Type B pancreatic cell (in vitro differentiated cells): ENCODE results near the gene NLRP3. TPM values are rescaled to one million over a fixed set of nuclear protein-coding genes. Genes with fewer than 3 reads are reported as not detected.

Experiments
- DNase-seq: peaks from one replicate; pipeline ENCODE4 v3.0.0; 2021; ENCODE audit warnings: mixed read lengths; ENCODE audit not compliant: unreplicated experiment; ENCODE audit errors: extremely low spot score
- H3K27ac Mint-ChIP-seq: 2 replicates; pipeline ENCODE4 v1.8.0; 2021; ENCODE audit warnings: mild to moderate bottlenecking, mixed read lengths
- H3K27me3 Mint-ChIP-seq: 2 replicates; pipeline ENCODE4 v1.8.0; 2021; ENCODE audit warnings: mixed read lengths
- H3K36me3 Mint-ChIP-seq: 2 replicates; pipeline ENCODE4 v1.8.0; 2021; ENCODE audit warnings: mixed read lengths
- H3K4me1 Mint-ChIP-seq: one replicate; pipeline ENCODE4 v1.8.0; 2021; ENCODE audit warnings: mixed read lengths; ENCODE audit not compliant: unreplicated experiment
- H3K4me3 Mint-ChIP-seq: 2 replicates; pipeline ENCODE4 v1.8.0; 2021; ENCODE audit warnings: mild to moderate bottlenecking, mixed read lengths
- H3K9me3 Mint-ChIP-seq: 2 replicates; pipeline ENCODE4 v1.8.0; 2021; ENCODE audit warnings: mixed read lengths
- total RNA-seq: library from RNA; stranded (reverse); gene quantifications from 2 replicates; pipeline ENCODE4 v1.2.1, GENCODE V29; 2021; ENCODE audit warnings: low replicate concordance
- TF ChIP-seq, protein P1 (sequence below): fragments of 200-600 bp; sonication (generic); conservative IDR thresholded peaks from 2 replicates; pipeline ENCODE4 v1.5.0; 2021; ENCODE audit warnings: antibody characterized with exemption, mild to moderate bottlenecking

The NLRP3 gene
- total RNA-seq, 1 donor from 2014 or later = not detected

GRCh38 chr1:247443641-247444040 is 27.7 kb downstream of the NLRP3 start:
- H3K27ac Mint-ChIP-seq = no peak overlapping the region
- peaks cover 8% of the 10 kb centered on the region for H3K27me3 Mint-ChIP-seq
- H3K36me3 Mint-ChIP-seq = no peaks in the 10 kb centered on the region
- H3K4me3 Mint-ChIP-seq = no peak overlapping the region
- no peak for DNase-seq
- H3K4me1 Mint-ChIP-seq = no peaks in the 10 kb centered on the region
- no peaks in the 10 kb centered on the region for H3K9me3 Mint-ChIP-seq
- TF ChIP-seq, protein P1, sequence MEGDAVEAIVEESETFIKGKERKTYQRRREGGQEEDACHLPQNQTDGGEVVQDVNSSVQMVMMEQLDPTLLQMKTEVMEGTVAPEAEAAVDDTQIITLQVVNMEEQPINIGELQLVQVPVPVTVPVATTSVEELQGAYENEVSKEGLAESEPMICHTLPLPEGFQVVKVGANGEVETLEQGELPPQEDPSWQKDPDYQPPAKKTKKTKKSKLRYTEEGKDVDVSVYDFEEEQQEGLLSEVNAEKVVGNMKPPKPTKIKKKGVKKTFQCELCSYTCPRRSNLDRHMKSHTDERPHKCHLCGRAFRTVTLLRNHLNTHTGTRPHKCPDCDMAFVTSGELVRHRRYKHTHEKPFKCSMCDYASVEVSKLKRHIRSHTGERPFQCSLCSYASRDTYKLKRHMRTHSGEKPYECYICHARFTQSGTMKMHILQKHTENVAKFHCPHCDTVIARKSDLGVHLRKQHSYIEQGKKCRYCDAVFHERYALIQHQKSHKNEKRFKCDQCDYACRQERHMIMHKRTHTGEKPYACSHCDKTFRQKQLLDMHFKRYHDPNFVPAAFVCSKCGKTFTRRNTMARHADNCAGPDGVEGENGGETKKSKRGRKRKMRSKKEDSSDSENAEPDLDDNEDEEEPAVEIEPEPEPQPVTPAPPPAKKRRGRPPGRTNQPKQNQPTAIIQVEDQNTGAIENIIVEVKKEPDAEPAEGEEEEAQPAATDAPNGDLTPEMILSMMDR = no peak

- Mint-ChIP-seq H3K4me3 (no peak overlapping the region), H3K27me3 (peaks cover 5% of the 10 kb centered on the region), H3K4me1 (no peaks in the 10 kb centered on the region), H3K36me3 (no peaks in the 10 kb centered on the region), H3K9me3 (no peaks in the 10 kb centered on the region), H3K27ac (no peak overlapping the region)
- DNase-seq = no peak
- TF ChIP-seq, protein P1 = no peak
These were observed 28.6 kb downstream of the NLRP3 start for GRCh38 chr1:247444571-247444970.

DNA sequence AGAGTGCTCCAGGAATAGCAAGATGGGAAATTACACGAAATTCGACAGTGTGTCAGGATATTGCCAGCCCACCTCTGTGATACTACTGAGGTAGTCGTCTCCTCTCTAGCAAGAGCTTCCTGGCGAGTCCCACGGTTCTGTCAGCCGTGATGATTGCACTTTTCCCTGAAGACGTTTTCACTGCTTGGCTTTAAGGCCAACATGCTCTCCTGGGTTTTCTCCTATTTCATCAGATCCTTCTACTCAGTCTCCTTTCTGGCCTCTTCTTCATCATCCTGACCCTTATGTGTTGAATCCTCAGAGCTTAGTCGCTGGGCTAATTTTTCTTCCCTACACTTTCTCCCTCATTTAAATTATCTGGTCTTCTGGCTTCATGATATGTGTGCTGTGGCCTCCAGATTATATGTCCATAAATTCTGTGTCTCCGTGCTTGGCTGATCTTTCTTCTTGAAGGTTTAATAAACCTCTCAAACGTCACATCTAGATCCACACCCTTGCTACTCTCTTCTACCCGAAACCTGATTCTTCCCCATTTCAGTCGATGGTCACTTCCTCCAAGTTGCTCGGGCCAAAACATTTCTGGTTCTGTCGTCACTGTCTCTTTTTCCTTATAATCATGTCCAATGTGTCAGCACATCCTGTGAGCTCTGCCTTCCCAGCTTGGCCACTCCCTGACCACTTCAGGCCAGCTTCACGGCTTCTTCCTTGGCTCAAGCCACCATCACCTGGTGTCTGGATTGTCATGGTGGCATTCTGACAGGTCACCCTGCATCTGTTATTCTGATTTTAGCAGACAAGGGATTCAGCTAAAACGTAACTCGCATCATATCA is 29.8 kb downstream of the NLRP3 start:
- Mint-ChIP-seq H3K27ac (no peak overlapping the region), H3K9me3 (no peaks in the 10 kb centered on the region), H3K4me3 (no peak overlapping the region)

GRCh38 chr1:247447162-247447909 is 31.4 kb downstream of the NLRP3 start:
- no peak for DNase-seq
- peak overlapping the region; percentile 85 for H3K27ac Mint-ChIP-seq

More for the DNA sequence above, 29.8 kb downstream of the NLRP3 start:
- no peaks in the 10 kb centered on the region for H3K4me1 Mint-ChIP-seq
- peaks cover 5% of the 10 kb centered on the region for H3K27me3 Mint-ChIP-seq
- DNase-seq = no peak
- TF ChIP-seq, protein P1 = no peak
- H3K36me3 Mint-ChIP-seq = no peaks in the 10 kb centered on the region

DNA sequence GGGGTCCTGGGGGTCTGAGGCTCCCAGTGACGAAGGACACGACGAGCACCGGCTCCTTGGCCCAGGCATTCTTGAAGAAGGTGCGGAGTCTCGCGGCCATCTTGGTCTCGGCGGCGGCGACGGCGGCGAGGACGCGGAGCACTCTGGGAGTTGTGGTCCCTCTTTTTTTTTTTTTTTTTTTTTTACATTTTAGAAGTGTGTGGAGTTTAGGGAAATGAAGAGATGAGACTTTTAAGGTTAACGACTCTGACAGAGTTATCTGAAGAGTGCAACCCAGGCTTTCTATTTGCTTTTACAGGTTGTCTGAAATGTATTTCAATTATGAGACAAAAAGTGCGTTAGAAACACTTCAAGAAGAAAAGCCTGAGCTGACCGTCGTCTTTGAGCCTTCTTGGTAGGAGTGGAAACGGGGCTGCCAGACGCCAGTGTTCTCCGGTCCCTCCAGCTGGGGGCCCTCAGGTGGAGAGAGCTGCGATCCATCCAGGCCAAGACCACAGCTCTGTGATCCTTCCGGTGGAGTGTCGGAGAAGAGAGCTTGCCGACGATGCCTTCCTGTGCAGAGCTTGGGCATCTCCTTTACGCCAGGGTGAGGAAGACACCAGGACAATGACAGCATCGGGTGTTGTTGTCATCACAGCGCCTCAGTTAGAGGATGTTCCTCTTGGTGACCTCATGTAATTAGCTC is 32.3 kb downstream of the NLRP3 start:
- Mint-ChIP-seq H3K9me3 (no peaks in the 10 kb centered on the region), H3K4me3 (peak overlapping the region; percentile 84), H3K36me3 (no peaks in the 10 kb centered on the region), H3K27ac (peak overlapping the region; percentile 85), H3K4me1 (no peaks in the 10 kb centered on the region), H3K27me3 (peaks cover 23% of the 10 kb centered on the region)
- TF ChIP-seq, protein P1 = no peak
- no peak for DNase-seq

More at GRCh38 chr1:247447162-247447909, 31.4 kb downstream of the NLRP3 start:
- TF ChIP-seq, protein P1 = no peak
- Mint-ChIP-seq H3K9me3 (no peaks in the 10 kb centered on the region), H3K4me3 (peak overlapping the region; percentile 84), H3K27me3 (peaks cover 18% of the 10 kb centered on the region), H3K36me3 (no peaks in the 10 kb centered on the region), H3K4me1 (no peaks in the 10 kb centered on the region)
